Bronchial epithelial cell (primary cell): ENCODE data around the gene TMEM108. TPM values are rescaled to one million over a fixed set of nuclear protein-coding genes. Genes with fewer than 3 reads are reported as not detected.

ENCODE experiments used
- DNase-seq: peaks from one replicate; pipeline ENCODE4 v3.0.0-alpha.2; 2010; ENCODE audit warnings: low read depth
- FAIRE-seq: peaks from 2 replicates; lab custom pipeline; 2011; peaks lifted over from hg19 to GRCh38; lab: Jason Lieb, UNC
- H3K27me3 ChIP-seq: 2 replicates; pipeline ENCODE4 v1.5.1; 2011; ENCODE audit warnings: low read length; ENCODE audit not compliant: control insufficient read depth, insufficient read depth
- H3K36me3 ChIP-seq: 2 replicates; pipeline ENCODE4 v1.5.1; 2011; ENCODE audit warnings: low read length; ENCODE audit not compliant: control insufficient read depth, insufficient read depth
- H3K4me3 ChIP-seq: 2 replicates; pipeline ENCODE4 v1.5.1; 2011; ENCODE audit warnings: mild to moderate bottlenecking, low read depth, low read length, control low read depth
- total RNA-seq: library from RNA; depleted of rRNA; stranded (reverse); fragments of >200 nt; gene quantifications from 2 replicates; pipeline ENCODE4 v1.2.1, GENCODE V29; 2014
- TF ChIP-seq, protein P1 (sequence below): IDR thresholded peaks from 2 replicates; pipeline ENCODE4 v1.5.1; 2011; ENCODE audit warnings: mild to moderate bottlenecking, moderate library complexity, low read length, control low read depth, inconsistent platforms; ENCODE audit not compliant: insufficient read depth, severe bottlenecking

Gene TMEM108
- total RNA-seq, 1 donor from 2014 or later, result not detected

DNA sequence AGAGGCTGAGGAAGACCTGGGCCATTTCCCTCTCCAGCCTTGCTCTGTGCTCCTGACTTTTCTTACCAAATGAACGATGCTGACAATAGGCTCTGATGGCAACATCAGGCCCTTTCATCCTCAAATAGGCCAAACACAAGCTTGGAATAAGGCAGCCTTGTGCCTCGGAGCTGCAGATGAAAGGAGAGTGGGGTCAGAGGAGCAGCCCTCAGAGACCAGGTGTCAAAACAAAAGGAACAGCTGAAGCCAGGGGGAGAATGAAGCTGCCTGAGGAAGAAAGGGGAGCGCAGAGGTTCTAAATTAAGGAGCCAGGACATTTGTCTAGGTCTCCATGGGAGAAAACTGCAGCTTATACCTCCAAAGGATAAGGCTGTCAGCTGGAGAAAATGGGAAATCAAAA lies 366.7 kb downstream of the TMEM108 start:
- Histone ChIP-seq H3K4me3 (no peak overlapping the region), H3K36me3 (no peaks in the 10 kb centered on the region), H3K27me3 (no peaks in the 10 kb centered on the region)
- TF ChIP-seq, protein P1, sequence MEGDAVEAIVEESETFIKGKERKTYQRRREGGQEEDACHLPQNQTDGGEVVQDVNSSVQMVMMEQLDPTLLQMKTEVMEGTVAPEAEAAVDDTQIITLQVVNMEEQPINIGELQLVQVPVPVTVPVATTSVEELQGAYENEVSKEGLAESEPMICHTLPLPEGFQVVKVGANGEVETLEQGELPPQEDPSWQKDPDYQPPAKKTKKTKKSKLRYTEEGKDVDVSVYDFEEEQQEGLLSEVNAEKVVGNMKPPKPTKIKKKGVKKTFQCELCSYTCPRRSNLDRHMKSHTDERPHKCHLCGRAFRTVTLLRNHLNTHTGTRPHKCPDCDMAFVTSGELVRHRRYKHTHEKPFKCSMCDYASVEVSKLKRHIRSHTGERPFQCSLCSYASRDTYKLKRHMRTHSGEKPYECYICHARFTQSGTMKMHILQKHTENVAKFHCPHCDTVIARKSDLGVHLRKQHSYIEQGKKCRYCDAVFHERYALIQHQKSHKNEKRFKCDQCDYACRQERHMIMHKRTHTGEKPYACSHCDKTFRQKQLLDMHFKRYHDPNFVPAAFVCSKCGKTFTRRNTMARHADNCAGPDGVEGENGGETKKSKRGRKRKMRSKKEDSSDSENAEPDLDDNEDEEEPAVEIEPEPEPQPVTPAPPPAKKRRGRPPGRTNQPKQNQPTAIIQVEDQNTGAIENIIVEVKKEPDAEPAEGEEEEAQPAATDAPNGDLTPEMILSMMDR, result no peak
- FAIRE-seq, result no peak
- DNase-seq, result no peak

DNA sequence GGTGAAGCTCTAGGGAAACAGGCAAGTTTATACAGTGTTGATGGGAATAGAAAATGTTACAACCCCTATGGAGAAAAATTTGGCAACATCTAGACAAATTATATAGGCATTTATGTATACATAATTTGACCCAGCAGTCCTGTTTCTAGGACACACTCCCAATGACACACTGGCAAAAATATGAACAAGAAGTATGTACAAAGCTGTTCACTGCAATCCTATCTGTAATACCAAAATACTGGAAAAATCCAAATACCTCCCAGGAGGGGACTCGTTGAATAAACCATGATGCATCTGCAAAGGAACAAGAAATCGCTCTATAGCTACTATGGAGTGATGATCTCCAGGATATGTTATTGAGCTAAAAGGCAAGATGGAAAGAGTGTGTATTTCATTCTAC lies 370.2 kb downstream of the TMEM108 start:
- Histone ChIP-seq H3K4me3 (no peak overlapping the region), H3K27me3 (no peaks in the 10 kb centered on the region), H3K36me3 (no peaks in the 10 kb centered on the region)
- TF ChIP-seq, protein P1, result no peak
- DNase-seq (no peak), FAIRE-seq (no peak)

- Histone ChIP-seq H3K27me3 (no peaks in the 10 kb centered on the region), H3K36me3 (no peaks in the 10 kb centered on the region), H3K4me3 (no peak overlapping the region)
- FAIRE-seq (no peak), DNase-seq (no peak)
- TF ChIP-seq, protein P1, result no peak
Measured at GRCh38 chr3:133408961-133409360, 370.8 kb downstream of the TMEM108 start.

DNA sequence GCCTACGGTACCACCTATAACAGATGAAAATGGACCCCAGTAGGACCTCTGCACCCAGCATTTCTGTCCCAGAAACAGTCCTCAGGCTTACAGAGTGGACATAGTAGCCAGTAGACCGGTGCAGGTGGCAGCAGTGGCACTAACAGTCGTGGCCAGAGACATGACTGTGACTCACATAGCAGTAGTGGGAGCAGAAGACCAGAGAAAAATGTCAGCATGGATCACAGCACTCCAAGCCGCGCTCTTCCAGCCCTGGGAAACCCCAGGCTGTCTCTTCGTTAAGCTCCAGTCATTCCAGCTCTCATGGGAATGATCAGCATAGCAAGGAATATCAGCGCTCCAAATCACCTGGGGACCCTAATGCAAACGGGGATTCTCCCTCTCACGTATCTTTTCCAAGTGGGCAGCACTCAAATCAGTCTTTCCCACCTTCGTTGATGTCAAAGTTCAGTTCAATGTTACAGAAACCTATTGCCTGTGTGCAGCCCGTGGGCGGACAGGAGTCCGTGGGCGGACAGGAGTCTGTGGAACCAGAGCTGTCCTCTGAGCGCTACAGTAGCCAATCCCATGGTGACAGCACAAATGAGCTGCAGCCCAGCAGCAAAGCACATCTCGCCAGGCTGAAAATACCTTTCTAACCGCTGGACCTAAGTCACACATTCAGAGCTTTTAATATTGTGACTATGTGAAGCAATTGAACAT lies 372.2 kb downstream of the TMEM108 start:
- Histone ChIP-seq H3K36me3 (no peaks in the 10 kb centered on the region), H3K27me3 (no peaks in the 10 kb centered on the region), H3K4me3 (no peak overlapping the region)
- DNase-seq, result no peak
- no peak for FAIRE-seq
- TF ChIP-seq, protein P1, result no peak

- TF ChIP-seq, protein P1, result no peak
- H3K36me3 ChIP-seq, result no peaks in the 10 kb centered on the region
- H3K27me3 ChIP-seq, result no peaks in the 10 kb centered on the region
- no peak for DNase-seq
- H3K4me3 ChIP-seq, result no peak overlapping the region
- no peak for FAIRE-seq
Measured at GRCh38 chr3:133412183-133413132, 374.3 kb downstream of the TMEM108 start.
